Tibial nerve (tissue), 4 donors: ENCODE data around the gene WDR77.

Source experiments
- CTCF ChIP-seq, 5 experiments: fragments of 200-600 bp in 3 of 5; fragments of 450-650 bp in 2 of 5; sonication (generic) in 3 of 5; IDR thresholded peaks; one replicate each; pipeline ENCODE4 v1.5.1; 2016 to 2019; ENCODE audit warnings: antibody characterized with exemption in 5 of 5, mild to moderate bottlenecking in 3 of 5, moderate library complexity in 2 of 5
- EP300 ChIP-seq, 2 donors: sonication (generic); formaldehyde crosslinking; IDR thresholded peaks; one replicate each; pipeline ENCODE4 v1.6.1; 2017; ENCODE audit warnings: antibody characterized with exemption in 2 of 2, mild to moderate bottlenecking in 1 of 2

- TF ChIP-seq CTCF (IDR thresholded peaks at IDR 0.05) (no peak), EP300 (IDR thresholded peaks at IDR 0.05) (no peak)
Observed at GRCh38 chr1:111496398-111496797, 47.3 kb upstream of the WDR77 start.
